Endothelial cell of hepatic sinusoid (primary cell): ENCODE results near the gene COPG1.
"Not testable (repeated sequence)": the region's sequence is repeated elsewhere in the genome, so short reads cannot be mapped to it uniquely, and the experiment has no call there.

Experiments
- in situ Hi-C: cut with HindIII; loops from 2 replicates; pipeline ENCODE4 v1.10.0; 2017; ENCODE audit warnings: low sequenced_read_pairs

Gene COPG1

GRCh38 chr3:129238945-129239705, 10.3 kb upstream of the COPG1 start:
- in situ Hi-C loops: loop anchor here (10.0 to 25.0 kb wide), 3 partner anchors 177 to 324 kb away; partner anchors contain the start of genes CFAP92 and GP9

DNA sequence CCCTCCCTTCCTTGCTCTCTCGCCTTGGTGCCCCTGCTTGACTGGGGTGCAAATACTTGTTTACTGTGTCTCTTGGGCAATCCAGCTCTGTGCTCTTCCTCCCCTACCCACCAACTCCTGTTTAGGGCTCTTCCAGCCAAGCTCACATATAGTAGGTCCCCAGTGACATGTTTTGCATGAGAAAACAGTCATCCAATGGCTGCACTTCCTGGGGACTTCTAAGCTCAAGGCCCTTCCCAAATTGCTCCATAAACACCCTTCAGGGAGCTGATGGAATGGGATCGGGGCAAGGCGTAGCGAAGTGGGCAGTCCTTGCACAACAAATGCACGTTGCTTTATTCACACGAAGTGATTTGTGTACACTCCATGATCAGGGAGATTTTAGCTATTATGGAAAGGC, 9.4 kb upstream of the COPG1 start:
- in situ Hi-C loops: loop anchor here (10.0 to 25.0 kb wide), 3 partner anchors 178 to 325 kb away; partner anchors contain the start of genes CFAP92 and GP9

DNA sequence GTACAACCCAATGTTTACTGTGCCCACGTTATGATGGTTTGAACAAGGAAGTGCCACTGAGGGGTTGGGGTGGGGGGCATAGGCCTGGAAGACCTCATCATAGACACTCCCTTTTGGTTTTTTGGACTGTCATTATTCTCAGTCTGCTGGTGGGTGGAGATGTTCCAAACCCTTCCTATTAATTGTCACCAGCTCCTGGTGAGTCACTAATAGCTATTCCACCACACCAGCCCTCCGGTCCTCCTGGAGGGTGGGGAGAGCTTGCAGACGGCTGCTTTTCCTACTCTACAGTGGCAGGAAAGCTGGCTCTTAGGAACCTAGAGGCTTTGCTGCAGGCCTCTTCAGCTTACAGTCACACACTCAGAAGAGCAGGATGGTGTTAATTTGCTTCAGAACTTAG, 9.0 kb upstream of the COPG1 start:
- in situ Hi-C loops: loop anchor here (25.0 kb wide), 1 partner anchor 178 kb away; the partner anchor contains the start of gene GP9

DNA sequence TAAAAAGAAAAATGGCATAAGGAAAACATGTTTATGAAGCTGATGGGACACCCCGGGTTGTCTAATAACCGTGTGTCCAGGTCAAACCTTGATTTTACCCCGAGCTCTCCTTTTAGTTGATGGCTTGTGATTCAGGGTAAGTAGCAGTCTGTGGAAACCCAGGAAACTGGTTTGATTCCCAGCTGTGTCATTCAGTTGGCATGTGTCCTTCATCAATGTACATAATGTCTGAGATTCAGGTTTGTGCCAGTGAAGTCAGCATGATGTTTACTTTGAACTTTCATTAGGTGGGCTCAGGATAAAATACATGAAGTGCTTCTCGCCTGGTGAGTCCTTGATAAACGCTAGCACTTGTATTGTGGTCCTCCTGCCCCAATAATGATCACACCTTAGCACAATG, 4.3 kb upstream of the COPG1 start:
- in situ Hi-C loops: loop anchor here (25.0 kb wide), 1 partner anchor 183 kb away; the partner anchor contains the start of gene GP9

GRCh38 chr3:129245641-129246306, 3.6 kb upstream of the COPG1 start:
- in situ Hi-C loops: loop anchor here (25.0 kb wide), 1 partner anchor 183 kb away; the partner anchor contains the start of gene GP9

DNA sequence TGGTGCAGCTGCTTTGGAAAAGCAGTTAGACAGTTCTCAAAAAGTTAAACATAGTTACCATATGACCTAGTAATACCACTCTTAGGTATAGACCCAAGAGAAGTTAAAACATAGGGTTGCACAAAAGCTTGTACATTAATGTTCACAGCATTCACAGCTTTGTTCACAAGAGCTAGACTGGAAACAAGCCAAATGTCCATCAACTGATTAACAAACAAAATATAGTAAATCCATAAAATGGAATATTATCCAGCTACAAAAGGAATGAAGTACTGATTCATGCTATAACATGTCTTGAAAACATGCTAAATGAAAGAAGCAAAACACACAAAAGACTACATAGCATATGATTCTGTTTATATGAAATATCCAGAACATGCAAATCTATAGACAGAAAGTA, 2.8 kb upstream of the COPG1 start:
- in situ Hi-C loops: loop anchor here (25.0 kb wide), 1 partner anchor 184 kb away; the partner anchor contains the start of gene GP9

GRCh38 chr3:129248286-129248979, 973 bp upstream of the COPG1 start:
- in situ Hi-C loops: loop anchor here (25.0 kb wide), 1 partner anchor 186 kb away; the partner anchor contains the start of gene GP9

DNA sequence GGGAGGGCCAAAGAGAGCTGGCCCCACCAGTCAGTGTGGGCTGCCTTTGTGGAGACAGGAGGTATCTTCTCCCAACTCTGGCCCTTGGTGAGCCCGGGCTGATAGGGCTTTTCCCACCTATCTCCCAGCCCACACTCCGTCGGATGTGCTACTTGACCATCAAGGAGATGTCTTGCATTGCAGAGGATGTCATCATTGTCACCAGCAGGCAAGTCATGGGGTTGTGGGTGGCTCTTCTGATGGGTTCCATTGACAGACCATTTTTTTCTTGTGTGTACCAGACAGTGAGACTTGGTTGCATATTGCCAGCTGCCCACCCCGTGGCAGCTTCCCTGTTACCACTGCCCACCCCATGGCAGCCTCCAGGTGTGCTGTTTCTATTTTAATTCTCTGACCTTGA, 3.3 kb downstream of the COPG1 start:
- in situ Hi-C loops: no loop called here

GRCh38 chr3:129254536-129255230, 5.3 kb downstream of the COPG1 start:
- in situ Hi-C loops: no loop called here

DNA sequence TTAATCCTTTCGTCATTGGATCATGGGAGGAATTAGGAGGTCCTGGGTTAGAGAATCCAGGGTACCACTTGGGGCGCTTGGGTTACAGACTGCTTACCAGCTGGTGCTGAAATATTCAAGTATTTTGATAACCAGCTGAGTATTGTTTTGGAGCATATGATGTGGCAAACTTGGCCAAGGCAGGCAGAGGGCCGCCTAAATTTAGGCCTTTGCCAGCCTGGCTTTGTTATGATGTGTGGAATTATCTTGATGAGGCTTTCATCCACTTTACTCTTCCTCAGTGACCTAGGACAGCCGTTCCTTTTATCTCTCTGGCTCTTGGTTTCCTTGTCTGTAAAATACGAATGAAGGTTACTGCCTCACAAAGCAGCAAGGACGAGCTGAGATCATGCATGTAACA, 6.9 kb downstream of the COPG1 start:
- in situ Hi-C loops: no loop called here

DNA sequence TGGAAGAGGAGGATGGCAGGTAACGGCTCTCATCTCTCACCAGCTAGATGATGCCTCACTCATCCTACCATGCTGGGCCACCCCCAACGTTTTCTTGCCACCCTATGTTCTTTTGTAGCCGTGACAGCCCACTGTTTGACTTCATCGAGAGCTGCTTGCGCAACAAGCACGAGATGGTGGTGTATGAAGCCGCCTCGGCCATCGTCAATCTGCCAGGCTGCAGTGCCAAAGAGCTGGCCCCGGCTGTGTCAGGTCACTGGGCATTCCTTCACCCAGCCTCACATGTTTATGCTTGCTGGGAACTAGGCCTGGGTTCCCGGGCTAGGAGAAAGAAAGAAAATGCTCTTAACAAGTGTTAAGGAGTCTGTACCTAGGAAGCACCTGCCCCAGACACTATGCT, 8.2 kb downstream of the COPG1 start:
- in situ Hi-C loops: no loop called here

DNA sequence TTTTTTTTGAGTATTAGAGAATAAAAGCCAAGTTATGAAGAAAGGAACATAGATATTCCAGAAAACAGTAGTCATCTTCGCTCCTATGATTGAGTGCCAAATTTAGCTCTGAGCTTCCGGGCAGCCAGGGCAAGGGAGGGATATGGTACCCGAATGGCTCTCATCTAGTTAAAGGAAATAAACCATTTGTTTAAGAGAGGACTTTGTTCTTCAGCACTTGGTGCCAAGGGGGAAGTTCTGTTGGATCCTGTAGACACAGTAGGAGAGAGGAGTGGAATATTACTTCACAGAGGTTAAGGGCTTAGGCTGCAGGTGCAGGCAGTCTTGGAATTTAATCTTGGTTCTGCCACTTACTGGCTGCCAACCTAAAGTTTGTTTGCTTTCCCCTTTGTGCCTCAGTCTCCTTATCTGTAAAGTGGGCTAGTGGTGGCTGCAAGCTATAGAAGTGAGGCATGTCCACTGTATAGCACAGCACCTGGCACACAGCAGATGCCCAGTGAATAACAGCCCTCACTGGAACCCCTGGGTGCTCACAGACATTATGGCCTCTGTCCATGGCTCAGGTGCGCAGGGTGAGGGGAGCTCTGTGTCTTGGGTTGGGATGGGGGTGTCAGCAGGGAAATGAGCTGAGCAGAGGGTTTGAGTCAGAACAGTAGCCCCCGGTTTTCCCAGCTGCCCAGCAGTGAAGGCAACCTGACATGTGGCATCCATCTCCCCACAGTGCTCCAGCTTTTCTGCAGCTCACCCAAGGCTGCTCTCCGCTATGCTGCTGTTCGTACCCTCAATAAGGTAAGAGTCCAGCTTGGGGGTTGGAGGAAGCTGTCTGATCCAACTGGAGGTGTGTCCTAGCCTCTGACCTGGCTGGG, 10.4 kb downstream of the COPG1 start:
- in situ Hi-C loops: no loop called here

DNA sequence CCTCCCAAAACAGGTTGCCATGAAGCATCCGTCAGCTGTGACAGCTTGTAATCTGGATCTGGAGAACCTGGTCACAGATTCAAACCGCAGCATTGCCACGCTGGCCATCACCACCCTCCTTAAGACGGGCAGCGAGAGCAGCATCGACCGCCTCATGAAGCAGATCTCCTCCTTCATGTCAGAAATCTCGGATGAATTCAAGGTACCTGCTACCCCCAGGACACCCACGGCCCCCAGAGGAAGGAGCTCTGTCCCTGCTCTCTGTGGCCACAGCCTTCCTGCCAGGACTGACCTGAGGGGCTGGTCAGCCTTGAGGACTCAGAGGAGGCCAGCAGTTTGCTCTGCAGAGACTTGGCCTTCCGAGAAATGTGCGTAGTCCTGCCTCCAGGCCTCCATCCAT, 11.2 kb downstream of the COPG1 start:
- in situ Hi-C loops: no loop called here

DNA sequence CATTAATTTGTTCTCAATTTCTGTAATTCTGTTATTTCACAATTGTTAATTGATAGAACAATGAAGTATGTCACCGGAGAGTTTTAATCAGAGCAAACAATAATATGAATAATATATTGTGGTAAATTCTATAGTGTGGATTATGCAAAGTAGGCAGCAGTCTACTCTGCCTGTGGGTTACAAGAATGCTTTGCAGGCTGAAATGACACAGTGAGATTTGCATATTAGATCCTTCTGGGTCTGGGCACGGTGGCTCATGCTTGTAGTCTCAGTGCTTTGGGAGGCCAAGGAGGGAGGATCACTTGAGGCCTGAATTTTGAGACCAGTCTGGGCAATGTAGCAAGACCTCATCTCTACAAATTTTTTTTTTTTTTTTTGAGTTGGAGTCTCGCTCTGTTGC, 12.5 kb downstream of the COPG1 start:
- in situ Hi-C loops: no loop called here

GRCh38 chr3:129263161-129263910, 13.9 kb downstream of the COPG1 start:
- in situ Hi-C loops: no loop called here

DNA sequence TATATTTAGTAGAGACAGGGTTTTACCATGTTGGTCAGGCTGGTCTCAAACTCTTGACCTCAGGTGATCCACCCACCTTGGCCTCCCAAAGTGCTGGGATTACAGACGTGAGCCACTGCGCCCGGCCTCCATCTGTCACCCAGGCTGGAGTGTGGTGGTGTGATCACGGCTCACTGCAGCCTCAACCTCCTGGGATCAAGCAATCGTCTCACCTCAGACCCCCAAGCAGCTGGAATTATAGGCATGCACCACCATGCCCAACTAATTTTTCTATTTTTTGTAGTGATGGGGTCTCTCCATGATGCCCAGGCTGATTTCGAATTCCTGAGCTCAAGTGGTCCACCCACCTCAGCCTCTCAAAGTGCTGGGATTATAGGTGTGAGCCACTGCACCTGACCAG, 15.6 kb downstream of the COPG1 start:
- in situ Hi-C loops: not testable (repeated sequence)

GRCh38 chr3:129266651-129267050, 17.2 kb downstream of the COPG1 start:
- in situ Hi-C loops: no loop called here

GRCh38 chr3:129268396-129268795, 19.0 kb downstream of the COPG1 start:
- in situ Hi-C loops: no loop called here

- in situ Hi-C loops: no loop called here
These were observed 22.3 kb downstream of the COPG1 start for GRCh38 chr3:129271674-129272073.
